NCI-H2107 treated with DMSO at 0.1 percent for 48 hours (cell line): ENCODE results near the gene GEMIN7.

Experiments
- DNase-seq: peaks from one replicate; lab custom pipeline; 2025; ENCODE audit not compliant: unreplicated experiment; lab: John Stamatoyannopoulos, UW

Gene GEMIN7

GRCh38 chr19:45082170-45082569 is 3.1 kb downstream of the GEMIN7 start:
- DNase-seq, result no peak

- DNase-seq, result no peak
Observed at GRCh38 chr19:45086480-45086879, 7.4 kb downstream of the GEMIN7 start.

GRCh38 chr19:45087531-45087930 is 8.5 kb downstream of the GEMIN7 start:
- DNase-seq, result no peak

DNA sequence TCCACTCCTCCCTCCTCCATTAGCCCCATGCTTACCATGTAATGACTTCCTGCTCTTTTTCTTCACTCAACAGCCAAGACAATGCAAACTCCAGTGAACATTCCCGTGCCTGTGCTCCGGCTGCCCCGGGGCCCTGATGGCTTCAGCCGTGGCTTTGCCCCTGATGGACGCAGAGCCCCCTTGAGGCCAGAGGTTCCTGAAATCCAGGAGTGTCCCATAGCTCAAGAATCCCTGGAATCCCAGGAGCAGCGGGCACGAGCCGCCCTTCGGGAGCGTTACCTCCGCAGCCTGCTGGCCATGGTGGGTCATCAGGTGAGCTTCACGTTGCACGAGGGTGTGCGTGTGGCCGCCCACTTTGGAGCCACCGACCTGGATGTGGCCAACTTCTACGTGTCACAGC is 11.0 kb downstream of the GEMIN7 start:
- DNase-seq, result no peak

DNA sequence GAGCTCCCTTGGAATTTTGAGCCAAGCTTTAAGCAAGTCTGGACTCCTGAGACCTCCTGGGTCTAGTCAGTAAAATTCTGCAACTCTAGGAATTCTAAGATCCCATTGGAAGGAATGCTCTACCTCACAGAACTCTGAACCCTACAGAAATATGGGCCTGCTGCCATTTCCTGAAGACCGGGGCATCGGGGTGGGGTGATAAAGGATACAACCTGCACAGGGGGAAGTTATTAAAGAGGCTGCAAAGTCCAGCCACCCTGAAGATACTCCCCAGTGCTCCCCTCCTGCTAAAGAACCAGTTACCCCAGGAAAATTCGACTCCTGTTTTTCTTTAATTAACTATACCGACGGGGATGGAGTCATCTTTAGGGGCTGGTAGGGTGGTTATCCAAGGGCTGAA is 11.5 kb downstream of the GEMIN7 start:
- no peak for DNase-seq

- peak; percentile 96 for DNase-seq
Observed at GRCh38 chr19:45091031-45091923, 12.2 kb downstream of the GEMIN7 start.

DNA sequence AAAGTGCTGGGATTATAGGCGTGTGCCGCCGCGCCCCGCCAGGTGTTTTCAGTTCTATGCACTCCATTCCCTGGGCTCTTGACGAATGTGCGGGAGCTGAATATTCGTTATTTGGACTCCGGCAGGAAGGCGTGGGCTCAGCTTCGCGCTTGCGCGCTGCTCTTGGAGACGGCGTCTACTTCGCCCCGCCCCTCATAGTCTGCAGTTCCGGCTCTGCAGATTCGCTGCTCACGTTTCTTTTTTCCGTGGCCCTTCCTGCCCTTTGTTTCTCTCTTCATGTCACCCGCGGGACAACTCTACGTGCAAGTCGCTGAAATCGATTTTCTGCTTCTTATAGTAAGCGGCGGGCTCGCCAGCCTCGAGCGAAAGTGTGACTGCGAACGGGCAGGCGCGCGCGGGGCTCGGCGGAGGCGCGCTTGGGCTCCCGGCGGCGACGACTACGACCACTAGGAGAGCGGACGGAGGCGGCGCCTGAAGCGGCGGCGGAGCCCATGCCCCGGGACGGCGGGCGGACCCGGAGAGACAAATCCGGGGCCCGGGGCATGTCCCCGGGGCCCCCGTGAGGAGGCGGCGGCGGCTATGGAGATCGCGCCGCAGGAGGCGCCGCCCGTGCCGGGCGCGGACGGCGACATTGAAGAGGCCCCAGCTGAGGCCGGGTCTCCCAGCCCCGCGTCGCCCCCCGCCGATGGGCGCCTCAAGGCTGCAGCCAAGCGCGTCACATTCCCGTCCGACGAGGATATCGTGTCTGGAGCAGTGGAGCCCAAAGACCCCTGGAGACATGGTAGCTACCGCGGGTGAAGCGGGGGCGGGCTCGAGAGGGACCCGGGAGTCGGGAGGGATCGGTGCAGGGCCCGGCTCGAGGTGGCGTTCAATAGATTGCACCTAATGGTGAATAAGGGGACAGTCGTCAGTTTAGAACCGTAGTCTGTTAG is 14.0 kb downstream of the GEMIN7 start, which contains the start of gene PPP1R37:
PPP1R37 (plus strand) TSS at position 433 of the 932 bp plus-strand sequence; CDS start at position 580, 147 bp downstream.
- peak; percentile 90 for DNase-seq

DNA sequence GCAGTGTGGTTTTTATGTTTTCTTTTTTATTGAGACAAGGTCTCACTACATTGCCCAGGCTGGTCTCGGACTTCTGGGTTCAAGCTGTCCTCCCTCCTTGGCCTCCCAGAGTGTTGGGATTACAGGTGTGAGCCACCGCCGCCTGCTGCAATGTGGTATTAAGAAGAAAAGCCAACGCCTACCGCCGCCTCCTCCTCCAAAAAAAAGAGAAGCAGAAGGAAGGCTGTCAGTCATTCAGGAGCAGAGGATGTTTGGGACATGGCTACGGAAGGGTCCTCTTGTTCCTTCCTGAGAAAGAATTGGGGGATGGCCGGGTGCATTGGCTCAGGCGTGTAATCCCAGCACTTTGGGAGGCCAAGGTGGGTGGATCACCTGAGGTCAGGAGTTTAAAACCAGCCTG is 15.1 kb downstream of the GEMIN7 start:
- no peak for DNase-seq

DNA sequence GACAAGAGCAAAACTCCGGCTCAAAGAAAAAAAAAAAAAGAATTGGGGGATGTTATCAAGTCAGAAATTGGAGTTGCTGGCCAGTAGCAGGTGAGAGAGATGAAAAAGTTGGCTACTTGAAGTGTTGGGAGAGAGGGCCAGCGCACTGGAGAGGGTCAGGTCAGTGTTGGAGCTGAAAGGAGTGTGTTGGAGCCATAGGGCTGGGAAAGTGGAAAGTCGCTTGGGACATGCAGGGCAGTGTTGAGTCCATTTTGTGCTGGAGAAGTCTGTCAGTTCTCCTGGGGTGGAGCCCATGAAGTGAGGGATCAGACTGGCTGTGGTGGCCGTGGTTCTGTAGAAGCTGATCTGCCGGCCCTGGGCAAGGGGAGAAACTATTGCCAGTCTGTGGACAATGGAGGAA is 15.6 kb downstream of the GEMIN7 start:
- DNase-seq, result no peak

DNA sequence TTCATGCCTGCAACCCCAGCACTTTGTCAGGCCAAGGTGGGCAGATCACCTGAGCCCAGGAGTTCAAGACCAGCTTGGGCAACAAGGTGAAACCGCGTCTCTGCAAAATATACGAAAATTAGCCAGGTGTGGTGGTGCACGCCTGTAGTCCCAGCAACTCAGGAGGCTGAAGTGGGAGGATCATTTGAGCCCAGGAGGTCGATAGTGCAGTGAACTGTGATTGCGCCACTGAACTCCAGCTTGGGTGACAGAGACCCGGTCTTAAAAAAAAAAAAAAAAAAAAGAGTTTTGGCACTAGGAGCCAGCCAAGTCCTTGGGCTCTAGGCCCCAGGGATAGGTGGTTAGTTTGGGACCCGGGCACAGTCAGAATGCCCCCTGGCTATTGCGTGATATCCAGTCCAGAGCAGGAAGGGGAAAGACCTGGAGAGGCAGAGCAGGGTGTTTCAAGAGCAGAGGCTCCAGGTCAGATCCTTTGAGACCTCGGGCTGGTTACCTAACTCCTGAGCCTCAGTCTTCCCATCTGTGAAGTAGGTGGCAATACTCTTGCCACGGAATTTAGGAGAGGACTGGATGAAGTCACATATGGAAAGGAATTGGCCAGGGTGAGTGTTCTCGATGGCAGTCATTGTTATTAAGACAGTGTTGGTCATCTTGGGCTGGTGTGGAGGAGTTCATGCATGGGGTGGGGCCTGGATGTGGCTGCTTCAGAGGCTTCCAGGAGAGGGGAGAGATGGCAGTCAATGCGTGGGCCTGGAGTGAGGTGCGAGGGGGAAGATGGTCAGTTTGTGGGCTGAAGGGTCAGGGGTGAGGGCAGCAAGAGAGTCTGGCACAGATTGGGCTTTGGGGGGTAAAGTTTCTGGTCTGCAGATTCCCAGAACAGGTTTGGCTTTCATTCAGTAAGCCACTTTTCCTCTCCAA is 16.7 kb downstream of the GEMIN7 start:
- DNase-seq, result no peak

- no peak for DNase-seq
Observed at GRCh38 chr19:45096700-45097099, 17.6 kb downstream of the GEMIN7 start.

- DNase-seq, result no peak
Observed at GRCh38 chr19:45097450-45097775, 18.4 kb downstream of the GEMIN7 start.

DNA sequence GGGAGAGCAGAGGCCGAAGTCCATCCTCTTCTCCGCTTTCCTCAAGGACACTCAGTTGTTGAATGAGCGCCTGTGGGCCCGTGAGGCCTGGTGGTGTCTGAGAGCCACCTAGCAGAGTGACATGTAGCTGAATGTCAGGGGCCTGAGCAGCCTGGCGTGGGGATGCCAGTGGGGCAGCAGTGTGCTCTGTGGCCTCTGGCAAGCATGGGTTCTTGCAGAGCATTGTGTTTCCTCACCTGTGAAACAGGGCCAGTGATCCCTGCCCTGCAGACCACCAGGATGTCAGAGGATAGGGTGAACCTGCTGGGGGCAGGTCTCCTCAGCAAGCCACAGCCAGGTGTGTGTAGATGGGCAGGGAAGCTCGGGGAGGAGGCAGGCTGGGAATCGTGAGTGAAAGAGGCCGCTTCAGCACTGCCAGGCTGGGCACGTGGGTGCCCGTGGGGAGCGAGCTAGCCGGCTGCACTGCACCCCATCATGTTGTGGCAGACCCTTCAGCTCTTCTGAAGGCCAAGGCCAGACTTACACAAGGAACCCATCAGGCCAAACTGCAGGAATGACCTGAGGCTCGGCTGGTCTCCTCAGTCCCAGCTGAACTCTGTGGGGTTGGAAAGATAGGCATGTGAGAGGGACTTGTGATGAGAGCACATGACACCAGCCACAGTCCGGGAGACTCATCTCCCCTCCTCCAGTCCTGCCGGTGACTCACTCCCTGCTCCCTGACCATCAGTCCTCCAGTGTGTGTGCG is 18.9 kb downstream of the GEMIN7 start:
- no peak for DNase-seq

DNA sequence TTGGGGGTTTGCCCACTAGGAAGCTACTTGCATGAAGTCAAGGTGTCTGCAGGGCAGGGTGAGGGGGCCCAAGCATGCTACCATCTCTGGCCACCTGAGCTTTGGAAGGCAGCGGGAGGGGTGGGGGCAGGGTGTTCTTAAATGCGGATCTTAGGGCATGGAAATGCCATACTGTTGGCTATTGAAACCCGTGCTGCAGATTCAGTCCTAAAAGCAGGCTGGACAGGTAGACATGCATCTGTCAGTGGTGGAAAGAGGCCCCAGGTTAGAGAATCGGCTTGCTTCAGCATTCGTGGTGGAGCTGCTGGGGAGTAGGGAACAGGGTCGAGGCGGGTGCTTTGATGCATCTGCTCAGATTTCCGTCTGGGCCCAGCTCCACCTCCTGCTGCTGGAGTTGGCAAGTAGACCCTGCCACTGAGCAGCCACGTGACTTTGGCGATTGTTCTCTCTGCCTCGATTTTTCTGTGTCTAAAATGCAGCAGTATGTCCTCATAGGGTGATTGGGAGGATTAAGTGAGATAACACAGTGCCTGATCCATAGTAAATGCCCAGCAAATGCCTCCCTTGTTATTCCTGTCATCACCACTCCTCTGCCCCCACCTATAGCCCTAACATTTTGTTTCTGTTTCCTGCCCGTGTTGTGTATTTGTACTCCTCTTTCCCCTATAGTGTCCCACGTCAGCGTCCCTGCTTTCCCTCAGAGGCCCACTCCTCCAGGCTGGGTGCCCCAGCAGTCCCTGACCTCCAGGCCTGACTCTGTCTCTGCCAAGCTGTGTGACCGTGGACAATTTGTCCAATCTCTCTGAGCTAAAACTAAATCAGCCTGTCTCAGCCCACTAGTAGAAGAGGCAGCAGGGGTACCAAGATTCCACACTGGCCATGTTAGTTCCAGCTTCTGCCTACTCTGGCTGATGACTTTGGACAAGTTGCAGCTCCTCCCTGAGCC is 19.7 kb downstream of the GEMIN7 start:
- peak; percentile 70 for DNase-seq

GRCh38 chr19:45099467-45100191 is 20.6 kb downstream of the GEMIN7 start:
- no peak for DNase-seq

GRCh38 chr19:45100201-45100600 is 21.1 kb downstream of the GEMIN7 start:
- no peak for DNase-seq

DNA sequence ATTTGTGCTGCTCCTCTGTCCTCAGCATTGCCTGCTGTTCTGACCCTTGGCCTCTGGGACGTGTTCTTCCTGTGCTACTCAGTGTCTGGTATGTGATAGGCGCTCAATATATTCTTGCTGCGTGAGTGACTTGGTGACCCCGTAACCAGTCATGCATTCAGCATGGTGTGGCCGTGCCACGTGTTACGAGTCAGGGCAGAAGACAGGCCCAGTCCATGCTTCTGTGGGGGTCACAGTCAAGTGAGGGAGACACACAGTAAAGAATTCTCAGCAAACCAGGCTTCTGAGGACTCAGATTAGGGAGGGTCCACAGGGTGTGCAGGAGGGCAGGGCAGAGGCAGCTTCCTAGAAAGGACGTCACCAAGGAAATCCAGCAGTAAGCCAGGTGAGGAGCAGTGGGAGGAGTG is 21.8 kb downstream of the GEMIN7 start:
- no peak for DNase-seq

- DNase-seq, result no peak
Observed at GRCh38 chr19:45101806-45102205, 22.7 kb downstream of the GEMIN7 start.
